CD4-positive, alpha-beta T cell treated with Interleukin-4 for 1 hour (primary cell): ENCODE data around the gene PGLYRP3.

Source experiments
- DNase-seq, 2 donors: peaks; one replicate each; pipeline ENCODE4 v3.0.0-alpha.2; 2020 to 2022

PGLYRP3 gene

GRCh38 chr1:153312570-153313186 is at the start of gene PGLYRP3:
Gene PGLYRP3, minus strand, starts transcription at chr1:153312952. Its CDS starts 2,287 bp downstream, at chr1:153310665.
- no peak for DNase-seq

DNA sequence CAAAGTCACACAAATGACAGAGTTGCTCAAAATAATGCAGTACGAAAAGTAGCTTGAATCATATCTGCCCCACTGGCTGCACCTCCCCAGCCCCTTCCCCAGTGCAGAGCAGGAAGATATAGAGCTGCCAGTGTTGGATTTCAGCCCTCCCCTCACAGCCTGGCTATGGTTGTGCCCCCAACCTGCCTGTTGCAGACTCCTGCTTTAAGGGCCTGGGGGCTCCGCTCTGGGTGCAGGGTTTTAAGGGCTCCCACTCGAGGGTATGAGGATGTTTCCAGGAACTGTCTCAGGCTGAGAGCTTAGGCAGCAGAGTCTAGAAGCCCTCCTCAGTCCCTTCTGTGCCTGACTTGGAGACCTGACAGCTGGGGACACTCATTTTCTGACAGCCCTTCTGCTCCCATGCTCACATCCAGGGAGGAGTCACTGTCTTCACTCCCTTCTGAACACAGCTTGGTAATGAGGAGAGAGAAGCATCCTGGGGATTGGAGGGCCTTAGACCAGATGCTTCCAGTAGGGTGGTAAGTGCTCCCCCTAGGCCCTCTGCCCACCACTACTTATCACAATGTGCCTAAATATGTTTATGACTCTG is 49.5 kb upstream of the PGLYRP3 start:
- DNase-seq, result no peak

DNA sequence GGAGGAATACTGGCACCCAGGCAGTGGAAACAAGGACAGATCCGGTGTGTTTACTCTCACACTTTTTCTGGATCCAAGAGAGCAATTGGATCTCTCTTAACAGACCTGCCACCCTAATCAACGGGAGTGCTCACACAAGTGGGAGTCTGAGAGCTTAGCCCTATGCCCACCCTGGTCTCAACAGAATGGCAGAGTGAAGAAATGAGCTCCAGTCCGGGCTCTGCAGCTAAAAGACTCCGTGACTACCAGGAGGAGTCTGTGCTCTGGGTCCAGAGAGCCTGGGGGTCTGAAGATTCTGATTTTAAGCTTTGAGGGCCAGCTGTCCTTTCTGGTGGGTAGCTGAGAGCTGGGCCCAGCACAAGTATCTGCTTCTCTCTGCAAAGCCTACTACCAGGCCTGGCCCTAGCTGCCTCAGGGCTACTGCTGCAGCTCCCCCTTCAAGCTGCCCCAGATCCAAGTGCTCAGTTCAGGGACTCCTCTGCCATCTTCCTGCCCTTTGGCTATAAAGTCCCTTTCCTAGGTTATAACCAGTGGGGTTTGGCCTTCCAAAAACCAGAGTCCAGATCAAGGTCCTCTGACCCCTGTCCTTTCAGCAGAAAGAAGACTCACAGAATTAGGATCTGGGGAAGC is 48.8 kb upstream of the PGLYRP3 start:
- no peak for DNase-seq

DNA sequence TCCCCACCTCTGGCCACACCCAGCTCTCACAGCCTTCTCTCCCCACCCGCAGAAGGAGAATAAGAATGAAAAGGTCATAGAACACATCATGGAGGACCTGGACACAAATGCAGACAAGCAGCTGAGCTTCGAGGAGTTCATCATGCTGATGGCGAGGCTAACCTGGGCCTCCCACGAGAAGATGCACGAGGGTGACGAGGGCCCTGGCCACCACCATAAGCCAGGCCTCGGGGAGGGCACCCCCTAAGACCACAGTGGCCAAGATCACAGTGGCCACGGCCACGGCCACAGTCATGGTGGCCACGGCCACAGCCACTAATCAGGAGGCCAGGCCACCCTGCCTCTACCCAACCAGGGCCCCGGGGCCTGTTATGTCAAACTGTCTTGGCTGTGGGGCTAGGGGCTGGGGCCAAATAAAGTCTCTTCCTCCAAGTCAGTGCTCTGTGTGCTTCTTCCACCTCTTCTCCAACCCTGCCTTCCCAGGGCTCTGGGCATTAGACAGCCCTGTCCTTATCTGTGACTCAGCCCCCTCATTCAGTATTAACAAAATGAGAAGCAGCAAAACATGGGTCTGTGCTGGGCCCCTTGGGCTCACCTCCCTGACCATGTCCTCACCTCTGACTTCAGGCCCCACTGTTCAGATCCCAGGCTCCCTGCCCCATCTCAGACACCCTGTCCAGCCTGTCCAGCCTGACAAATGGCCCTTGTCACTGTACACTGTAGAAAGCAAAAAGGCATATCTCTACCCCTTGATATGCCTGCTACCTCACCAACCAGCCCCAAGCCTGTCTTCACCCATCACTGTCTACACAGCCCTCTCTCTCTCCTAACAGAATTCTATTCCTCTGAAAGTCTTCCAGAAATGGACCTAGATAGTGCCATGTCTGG is 48.1 kb upstream of the PGLYRP3 start:
- no peak for DNase-seq

DNA sequence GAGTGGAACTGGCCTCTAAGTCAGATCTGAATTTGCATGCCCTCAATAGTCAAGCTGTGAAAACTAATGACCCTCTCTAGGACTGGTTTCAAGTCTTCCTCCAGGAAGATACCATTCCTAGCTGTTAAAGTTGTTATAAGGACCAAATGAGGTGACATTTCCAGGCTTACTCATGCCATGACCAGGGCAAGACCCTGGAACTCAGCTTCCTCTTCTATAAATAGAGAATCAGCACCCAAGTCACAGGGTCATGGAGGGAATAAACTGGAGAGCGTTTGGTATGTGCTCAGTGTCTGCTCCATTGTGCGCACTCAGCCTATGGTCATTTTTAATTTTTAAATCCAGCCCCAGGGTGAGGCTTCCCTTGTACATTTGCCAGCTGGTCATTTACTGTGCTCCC is 47.4 kb upstream of the PGLYRP3 start:
- no peak for DNase-seq

GRCh38 chr1:153359241-153359640 is 46.5 kb upstream of the PGLYRP3 start:
- DNase-seq, result no peak

GRCh38 chr1:153358691-153358975 is 45.9 kb upstream of the PGLYRP3 start:
- DNase-seq, result no peak

DNA sequence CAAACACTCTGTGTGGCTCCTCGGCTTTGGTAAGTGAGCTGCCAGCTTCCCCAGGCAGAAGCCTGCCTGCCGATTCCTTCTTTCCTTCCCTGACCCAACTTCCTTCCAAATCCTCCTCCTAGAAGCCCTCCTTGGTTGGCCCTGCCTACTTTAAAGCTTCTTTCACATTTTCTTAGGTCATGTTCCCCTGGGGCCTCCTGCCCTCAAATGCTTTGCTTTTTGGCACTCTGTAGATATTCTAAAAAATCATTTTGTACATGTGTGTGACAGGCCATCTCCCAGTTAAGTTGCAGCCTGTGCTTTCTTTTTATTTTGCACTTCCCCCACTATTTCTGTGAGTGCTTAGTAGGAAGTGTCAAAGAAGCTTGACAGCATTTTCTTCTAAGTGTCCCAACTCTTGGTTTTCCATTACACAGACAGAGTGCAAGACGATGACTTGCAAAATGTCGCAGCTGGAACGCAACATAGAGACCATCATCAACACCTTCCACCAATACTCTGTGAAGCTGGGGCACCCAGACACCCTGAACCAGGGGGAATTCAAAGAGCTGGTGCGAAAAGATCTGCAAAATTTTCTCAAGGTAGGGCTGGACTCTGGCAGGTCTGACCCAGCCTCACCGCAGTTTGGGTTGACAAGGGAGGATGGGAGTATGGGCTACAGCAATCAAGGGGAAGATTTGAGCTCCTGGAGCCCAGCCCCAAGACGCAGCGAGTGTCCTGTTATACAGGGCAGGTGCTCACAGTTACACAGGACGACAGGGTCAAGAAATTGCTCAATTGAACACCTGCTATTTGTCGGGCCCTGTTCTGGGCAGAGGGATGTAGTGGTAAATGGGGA is 45.3 kb upstream of the PGLYRP3 start, which contains the start of gene S100A9:
Gene S100A9 (plus strand): TSS at position 2 of the 838 bp plus-strand sequence. CDS start 430 bp downstream, at position 432.
- DNase-seq, result no peak

DNA sequence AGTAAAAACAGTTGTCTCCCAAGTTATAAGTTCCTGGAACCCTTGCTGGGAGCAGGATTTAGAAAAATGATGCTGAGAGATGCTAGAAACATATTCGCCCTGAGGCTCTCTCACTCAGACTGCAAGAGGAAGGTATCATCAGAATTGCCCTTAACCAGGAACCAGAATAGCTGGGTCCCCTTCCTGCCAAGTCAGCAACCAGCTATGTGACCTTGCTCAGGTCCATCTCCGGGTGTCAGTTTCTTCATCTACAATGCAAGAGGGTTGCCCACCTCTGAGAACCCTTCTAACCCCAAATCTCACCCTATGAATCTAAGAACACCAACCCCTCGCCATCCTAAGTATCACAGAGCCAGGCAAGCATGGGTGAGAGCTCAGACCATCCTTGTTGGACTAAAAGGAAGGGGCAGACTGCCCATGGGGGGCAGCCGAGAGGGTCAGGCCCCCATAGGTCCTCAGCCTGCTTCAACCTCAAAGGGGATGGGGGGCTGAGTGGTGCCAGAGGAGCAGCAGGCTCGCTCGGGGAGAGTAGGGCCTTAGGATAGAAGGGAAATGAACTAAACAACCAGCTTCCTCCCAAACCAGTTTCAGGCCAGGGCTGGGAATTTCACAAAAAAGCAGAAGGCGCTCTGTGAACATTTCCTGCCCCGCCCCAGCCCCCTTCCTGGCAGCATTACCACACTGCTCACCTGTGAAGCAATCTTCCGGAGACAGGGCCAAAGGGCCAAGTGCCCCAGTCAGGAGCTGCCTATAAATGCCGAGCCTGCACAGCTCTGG is 44.5 kb upstream of the PGLYRP3 start:
- peak; percentile 8 to 61 for DNase-seq

DNA sequence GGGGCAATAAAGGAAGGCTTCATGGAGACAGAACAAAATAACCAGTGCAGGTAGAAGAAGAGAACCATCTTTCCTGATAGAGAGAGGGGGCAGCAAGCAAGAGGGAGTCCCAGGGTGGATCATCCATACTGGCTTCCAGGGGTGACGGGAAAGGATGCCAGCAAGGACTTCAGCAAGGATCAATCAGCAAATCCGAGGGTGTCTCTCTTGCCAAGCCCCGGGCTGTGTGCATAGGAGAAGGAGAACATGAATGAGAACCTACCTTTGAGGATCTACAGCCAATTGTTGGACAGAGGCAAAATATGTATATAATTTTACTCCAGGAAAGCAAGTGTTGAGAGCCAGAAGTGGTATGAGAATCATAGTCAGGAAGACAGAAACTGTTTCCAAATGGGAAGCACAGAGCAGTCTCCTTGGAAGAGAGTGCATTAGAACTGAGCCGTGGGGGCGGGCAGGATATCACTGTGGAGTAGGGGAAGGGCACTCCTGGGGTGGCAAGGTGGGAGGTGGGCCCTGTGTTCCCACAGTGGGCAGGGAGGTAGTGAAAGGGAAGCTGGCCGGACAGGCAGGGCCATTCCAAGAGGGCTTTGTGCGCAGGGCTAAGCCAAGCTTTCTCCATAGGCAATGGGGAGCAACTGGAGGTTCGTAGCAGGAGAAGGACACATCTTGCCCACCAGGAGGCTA is 43.8 kb upstream of the PGLYRP3 start:
- DNase-seq, result no peak

DNA sequence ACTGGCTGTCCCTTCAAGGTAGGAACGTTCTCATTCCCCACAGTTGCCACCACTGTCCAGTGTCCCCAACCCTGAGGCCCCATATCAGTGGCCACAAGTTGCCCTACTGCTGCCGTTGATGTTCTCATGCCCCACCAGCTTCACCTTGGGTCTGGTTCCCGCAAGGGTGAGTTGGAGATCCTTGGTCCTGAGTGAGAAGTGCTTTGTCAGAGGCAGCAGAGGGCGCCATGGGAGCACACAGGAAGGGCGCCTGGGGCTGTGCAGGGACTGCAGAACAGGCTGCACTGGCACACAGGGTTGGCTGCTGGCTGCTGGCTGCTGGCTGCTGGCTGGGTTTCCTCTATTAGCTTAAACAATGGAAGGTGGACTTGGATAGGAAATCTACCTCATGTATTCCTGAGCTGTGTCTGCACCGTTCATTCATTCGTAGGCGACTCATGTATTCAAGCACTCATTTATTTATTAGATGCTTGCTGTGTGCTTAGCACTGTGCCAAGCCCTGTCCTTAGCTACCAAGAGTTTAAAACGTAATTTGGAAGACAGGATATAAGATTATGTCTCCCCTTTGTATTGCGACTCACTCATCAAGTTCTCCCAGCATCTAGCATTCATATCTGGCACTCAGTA is 42.8 kb upstream of the PGLYRP3 start:
- peak; percentile 39 to 66 for DNase-seq

GRCh38 chr1:153354515-153355193 is 41.9 kb upstream of the PGLYRP3 start:
- DNase-seq, result no peak

DNA sequence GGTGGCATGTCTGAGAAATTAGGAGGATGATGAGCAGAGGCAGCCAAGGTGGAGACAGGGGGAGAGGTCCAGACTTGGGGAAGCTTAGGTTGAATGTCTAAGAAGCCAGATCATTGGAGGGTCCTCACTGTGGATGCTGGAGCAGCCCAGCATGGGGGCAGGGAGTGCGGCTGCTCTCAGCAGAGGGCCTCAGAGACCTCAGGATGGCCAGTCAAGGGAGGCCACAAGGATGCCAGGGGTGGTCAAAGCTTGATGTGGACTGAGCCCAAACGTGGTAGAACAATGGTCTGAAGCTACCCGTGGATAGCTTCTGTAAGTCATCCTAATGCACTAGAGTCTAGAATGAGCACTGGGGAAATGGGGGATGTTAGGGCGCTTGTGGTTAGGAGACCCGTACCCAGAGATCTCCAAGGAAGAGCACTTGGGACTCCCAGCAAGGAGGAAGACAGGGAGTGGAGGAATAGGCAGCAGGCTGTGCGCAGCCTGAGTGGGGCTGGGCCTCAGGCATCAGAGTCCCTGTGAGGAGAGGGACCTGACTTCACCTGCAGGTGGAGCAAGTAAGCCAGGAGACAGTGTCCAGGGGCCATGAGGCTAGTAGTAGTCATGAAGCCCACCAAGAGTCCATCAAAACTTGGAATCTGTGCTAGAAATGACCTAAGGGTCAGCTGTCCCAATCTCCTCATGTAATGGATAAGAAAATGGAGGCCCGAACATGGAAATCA is 40.6 kb upstream of the PGLYRP3 start:
- no peak for DNase-seq

DNA sequence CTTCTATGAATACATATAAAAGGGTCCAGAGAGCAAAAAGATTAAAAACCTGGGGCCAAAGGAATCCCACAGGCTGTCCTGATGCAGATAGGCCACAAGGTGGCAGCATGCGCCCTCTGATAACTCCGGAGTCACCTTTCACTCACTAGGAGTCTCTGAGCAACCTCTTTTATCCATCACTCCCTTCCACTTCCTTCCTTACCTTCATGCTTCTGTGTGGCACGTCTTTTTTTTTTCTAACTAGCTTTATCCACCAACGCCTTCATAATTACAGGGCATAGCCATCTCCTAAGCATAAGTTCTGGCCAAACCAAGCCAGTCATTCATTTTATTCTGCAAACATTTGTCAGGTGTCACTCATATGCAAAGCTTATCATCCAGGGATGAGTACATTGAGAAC is 39.8 kb upstream of the PGLYRP3 start:
- DNase-seq, result peak; percentile 62 to 65

GRCh38 chr1:153350321-153350957 is 37.7 kb upstream of the PGLYRP3 start:
- DNase-seq, result no peak

- DNase-seq, result no peak
These were observed 36.9 kb upstream of the PGLYRP3 start for GRCh38 chr1:153349363-153350320.

DNA sequence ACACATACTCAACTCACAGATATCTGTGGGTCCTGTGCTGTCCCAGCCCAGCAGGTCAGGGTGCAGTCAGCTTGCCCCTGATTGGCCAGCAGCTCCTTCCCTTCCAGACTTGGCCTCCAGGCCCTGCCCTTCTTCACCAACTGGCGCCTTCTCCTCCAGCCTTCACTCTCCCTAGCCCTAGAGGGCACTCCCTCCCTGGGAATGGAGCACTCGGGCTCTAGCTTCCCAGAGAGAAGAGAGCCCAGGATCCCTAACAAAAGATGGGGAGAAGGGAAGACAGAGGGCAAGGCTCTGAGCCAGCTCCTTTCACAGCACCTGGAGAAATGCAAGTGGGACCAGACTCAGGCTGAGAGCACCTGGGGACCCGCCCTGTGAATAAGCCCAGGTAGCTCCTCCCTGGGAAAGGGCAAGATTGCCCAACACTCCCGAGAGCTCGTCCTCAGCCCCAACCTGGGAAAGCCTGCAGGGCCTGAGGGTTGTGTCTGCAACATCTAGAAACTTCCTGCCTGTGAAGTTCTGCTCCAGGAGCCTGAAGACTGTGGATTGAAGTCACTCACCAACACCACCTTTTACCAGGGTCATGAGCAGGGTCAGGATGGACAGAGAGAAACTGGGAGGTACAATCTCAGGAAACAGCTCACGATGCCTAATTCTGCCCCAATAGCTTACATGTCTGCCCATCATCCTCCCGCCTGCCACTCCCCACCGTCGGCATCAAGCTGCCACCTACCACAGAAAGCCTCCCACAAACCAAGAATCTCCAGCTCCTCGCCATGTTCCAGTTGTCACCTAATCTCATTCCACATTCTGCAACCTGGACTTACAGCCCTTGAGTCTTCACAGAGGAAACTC is 36.0 kb upstream of the PGLYRP3 start, which contains the start of gene PGLYRP4:
Gene PGLYRP4 (minus strand): TSS at position 331 of the 852 bp plus-strand sequence. CDS start 909 bp downstream, outside the sequence.
- DNase-seq, result no peak
